Upper lobe of left lung (tissue), 4 donors: ENCODE measurements around the gene NTN1.

Experiments used
- CTCF ChIP-seq, 6 experiments: fragments of 450-650 bp in 4 of 6; fragments of 200-600 bp in 2 of 6; sonication (generic) in 2 of 6; IDR thresholded peaks; one replicate each; pipeline ENCODE4 v1.5.1; 2016 to 2019; ENCODE audit warnings: antibody characterized with exemption in 6 of 6
- EP300 ChIP-seq, 4 donors: sonication (generic); formaldehyde crosslinking; IDR thresholded peaks; one replicate each; pipeline ENCODE4 v1.5.1; 2017; ENCODE audit warnings: antibody characterized with exemption in 4 of 4, control low read depth in 2 of 4
- POLR2A ChIP-seq, 4 donors: fragments of 450-650 bp; IDR thresholded peaks; one replicate each; pipeline ENCODE4 v1.5.1; 2016 to 2017; ENCODE audit warnings: antibody characterized with exemption in 4 of 4, mild to moderate bottlenecking in 2 of 4
- POLR2AphosphoS5 ChIP-seq, 2 donors: sonication (generic); formaldehyde crosslinking; IDR thresholded peaks; one replicate each; pipeline ENCODE4 v1.5.1; 2017; ENCODE audit warnings: antibody characterized with exemption in 2 of 2

GRCh38 chr17:9116311-9116835 lies 95.1 kb downstream of the NTN1 start:
- no peak for TF ChIP-seq CTCF (IDR thresholded peaks at IDR 0.05)
- no peak for TF ChIP-seq EP300 (IDR thresholded peaks at IDR 0.05)
- no peak for TF ChIP-seq POLR2A (IDR thresholded peaks at IDR 0.05)
- TF ChIP-seq POLR2AphosphoS5 (IDR thresholded peaks at IDR 0.05), result no peak
